HEK293 (cell line): ENCODE results near the gene CYTH4.
A peak's percentile ranks its signal among the peaks of the same experiment; 100 is the strongest.
"Not testable (repeated sequence)": the region's sequence is repeated elsewhere in the genome, so short reads cannot be mapped to it uniquely, and the experiment has no call there.

ENCODE experiments used
- CTCF ChIA-PET: fragments of 350-600 bp; formaldehyde crosslinking; extraction: SDS; loops from one replicate; lab custom pipeline; 2021; ENCODE audit warnings: antibody characterized with exemption; lab: Yijun Ruan, JAX
- POLR2A ChIA-PET: fragments of 300-600 bp; formaldehyde crosslinking; extraction: SDS; loops from one replicate; lab custom pipeline; 2020; ENCODE audit warnings: antibody characterized with exemption, inconsistent platforms; lab: Yijun Ruan, JAX
- H3K27ac ChIP-seq: fragments of 200-500 bp; sonication (Bioruptor generic); 2 replicates; pipeline ENCODE4 v1.5.1; 2014; ENCODE audit warnings: low read depth, low read length, control low read depth, inconsistent platforms; ENCODE audit errors: extremely low read depth
- H3K36me3 ChIP-seq, 2 experiments: fragments of 200-500 bp in 1 of 2; sonication (Bioruptor generic) in 1 of 2; 1 replicate in 1 of 2; 2 replicates in 1 of 2; pipeline ENCODE4 v1.5.1; 2014 to 2017; ENCODE audit warnings: inconsistent platforms in 2 of 2, low read length in 2 of 2; ENCODE audit not compliant: control insufficient read depth in 2 of 2, insufficient read depth in 1 of 2
- H3K4me1 ChIP-seq: fragments of 200-500 bp; sonication (Bioruptor generic); 2 replicates; pipeline ENCODE4 v1.5.1; 2014; ENCODE audit warnings: mild to moderate bottlenecking, low read length, inconsistent platforms; ENCODE audit not compliant: control insufficient read depth, insufficient read depth
- H3K4me3 ChIP-seq: 2 replicates; pipeline ENCODE4 v1.5.1; 2011; ENCODE audit warnings: low read depth, mild to moderate bottlenecking, control low read depth, low read length, moderate library complexity
- H3K9me3 ChIP-seq: fragments of 200-500 bp; sonication (Bioruptor generic); 2 replicates; pipeline ENCODE4 v1.5.1; 2014; ENCODE audit warnings: low read depth, low read length, inconsistent platforms; ENCODE audit not compliant: control insufficient read depth, insufficient read depth
- HOXA7 ChIP-seq: sonication (generic); formaldehyde crosslinking; IDR thresholded peaks from 2 replicates; pipeline ENCODE4 v1.8.1; 2022; ENCODE audit warnings: missing genetic modification reagents, borderline replicate concordance
- OSR2 ChIP-seq: fragments of 450-650 bp; formaldehyde crosslinking; IDR thresholded peaks from 2 replicates; pipeline ENCODE4 v1.5.1; 2016; ENCODE audit warnings: missing biosample characterization, missing genetic modification characterization
- PRDM1 ChIP-seq: fragments of 450-650 bp; formaldehyde crosslinking; IDR thresholded peaks from 2 replicates; pipeline ENCODE4; 2016; ENCODE audit warnings: missing biosample characterization, missing genetic modification characterization
- REPIN1 ChIP-seq: fragments of 450-650 bp; formaldehyde crosslinking; IDR thresholded peaks from 2 replicates; pipeline ENCODE4 v1.5.1; 2017; ENCODE audit warnings: missing biosample characterization, missing genetic modification characterization, low read depth
- SETDB1 ChIP-seq: IDR thresholded peaks from one replicate; pipeline ENCODE4 v1.6.1; 2017; ENCODE audit warnings: mild to moderate bottlenecking, low read length, moderate library complexity, mixed read lengths; ENCODE audit not compliant: insufficient read length
- SP2 ChIP-seq: fragments of 450-650 bp; formaldehyde crosslinking; IDR thresholded peaks from 2 replicates; pipeline ENCODE4 v1.5.1; 2016; ENCODE audit warnings: missing biosample characterization, missing genetic modification characterization
- WT1 ChIP-seq: fragments of 450-650 bp; formaldehyde crosslinking; IDR thresholded peaks from 2 replicates; pipeline ENCODE4 v1.5.1; 2016; ENCODE audit warnings: missing biosample characterization, missing genetic modification characterization
- ZBTB48 ChIP-seq: fragments of 450-650 bp; formaldehyde crosslinking; IDR thresholded peaks from 2 replicates; pipeline ENCODE4 v1.5.1; 2016; ENCODE audit warnings: missing biosample characterization, missing genetic modification characterization
- ZNF121 ChIP-seq: fragments of 450-650 bp; formaldehyde crosslinking; IDR thresholded peaks from 2 replicates; pipeline ENCODE4 v1.5.1; 2016; ENCODE audit warnings: missing biosample characterization, missing genetic modification characterization
- ZNF202 ChIP-seq: fragments of 450-650 bp; formaldehyde crosslinking; IDR thresholded peaks from 2 replicates; pipeline ENCODE4 v1.5.1; 2016; ENCODE audit warnings: missing biosample characterization, missing genetic modification characterization, borderline replicate concordance
- ZNF274 ChIP-seq, 2 experiments: fragments of 200-500 bp in 1 of 2; fragments of 450-650 bp in 1 of 2; sonication (Bioruptor generic) in 1 of 2; formaldehyde crosslinking in 1 of 2; IDR thresholded peaks; 2 replicates each; pipeline versions ENCODE4 v1.5.1 to v1.6.1; 2014 to 2016; ENCODE audit warnings: borderline replicate concordance in 1 of 2, inconsistent platforms in 1 of 2, low read length in 1 of 2, missing biosample characterization in 1 of 2, missing genetic modification characterization in 1 of 2
- ZNF292 ChIP-seq: fragments of 450-650 bp; formaldehyde crosslinking; IDR thresholded peaks from 2 replicates; pipeline ENCODE4 v1.5.1; 2016; ENCODE audit warnings: low read depth, missing biosample characterization, missing genetic modification characterization, borderline replicate concordance
- ZNF335 ChIP-seq: fragments of 450-650 bp; formaldehyde crosslinking; conservative IDR thresholded peaks from 2 replicates; pipeline ENCODE4 v1.5.1; 2016; ENCODE audit warnings: missing biosample characterization, missing genetic modification characterization
- ZNF48 ChIP-seq: fragments of 450-650 bp; formaldehyde crosslinking; IDR thresholded peaks from 2 replicates; pipeline ENCODE4 v1.5.1; 2016; ENCODE audit warnings: missing biosample characterization, missing genetic modification characterization
- ZNF596 ChIP-seq: fragments of 450-650 bp; IDR thresholded peaks from 2 replicates; pipeline ENCODE4 v1.5.0; 2018; ENCODE audit warnings: missing biosample characterization, mild to moderate bottlenecking, missing genetic modification characterization, moderate library complexity
- ZNF600 ChIP-seq: fragments of 450-650 bp; formaldehyde crosslinking; IDR thresholded peaks from 2 replicates; pipeline ENCODE4 v1.5.1; 2016; ENCODE audit warnings: missing biosample characterization, missing genetic modification characterization
- ZNF660 ChIP-seq: fragments of 450-650 bp; IDR thresholded peaks from 2 replicates; pipeline ENCODE4 v1.5.1; 2018; ENCODE audit warnings: missing biosample characterization, mild to moderate bottlenecking, missing genetic modification characterization
- ZNF664 ChIP-seq: fragments of 450-650 bp; formaldehyde crosslinking; IDR thresholded peaks from 2 replicates; pipeline ENCODE4 v1.5.1; 2016; ENCODE audit warnings: missing biosample characterization, missing genetic modification characterization
- ZNF76 ChIP-seq: fragments of 450-650 bp; formaldehyde crosslinking; IDR thresholded peaks from 2 replicates; pipeline ENCODE4; 2016; ENCODE audit warnings: low read depth, missing biosample characterization, missing genetic modification characterization, borderline replicate concordance
- ZNF792 ChIP-seq: fragments of 450-650 bp; formaldehyde crosslinking; IDR thresholded peaks from 2 replicates; pipeline ENCODE4 v1.5.1; 2016; ENCODE audit warnings: missing biosample characterization, missing genetic modification characterization
- ZNF837 ChIP-seq: fragments of 450-650 bp; formaldehyde crosslinking; IDR thresholded peaks from 2 replicates; pipeline ENCODE4 v1.5.1; 2016; ENCODE audit warnings: missing biosample characterization, missing genetic modification characterization
- TF ChIP-seq, protein P1 (sequence below): fragments of 450-650 bp; formaldehyde crosslinking; IDR thresholded peaks from 2 replicates; pipeline ENCODE4 v1.5.1; 2016; ENCODE audit warnings: missing biosample characterization, missing genetic modification characterization

The CYTH4 gene

DNA sequence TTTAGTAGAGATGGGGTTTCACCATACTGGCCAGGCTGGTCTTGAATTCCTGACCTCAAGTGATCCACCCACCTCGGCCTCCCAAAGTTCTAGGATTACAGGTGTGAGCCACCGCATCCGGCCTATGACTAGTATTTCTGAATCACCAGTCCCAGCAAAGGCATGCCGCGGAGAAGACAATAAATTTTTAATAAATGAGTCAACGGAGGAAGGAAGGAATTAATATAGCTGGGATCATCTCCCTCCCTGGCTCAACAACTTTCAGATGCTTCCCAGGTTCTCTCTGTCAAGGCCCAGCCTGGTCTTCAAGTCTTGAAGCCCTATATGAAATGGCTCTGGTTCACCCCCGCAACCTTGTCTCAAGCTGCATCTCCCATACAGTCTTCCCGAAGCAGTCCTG is 45.7 kb downstream of the CYTH4 start (continued):
- TF ChIP-seq SETDB1 = no peak
- no peak for TF ChIP-seq WT1 (tag by site-specific recombination)
- no peak for TF ChIP-seq ZNF274 (IDR thresholded peaks at IDR 0.05; ENCODE audit: low read length)
- TF ChIP-seq ZNF274 (tag by site-specific recombination; IDR thresholded peaks at IDR 0.05; ENCODE audit: borderline replicate concordance) = no peak
- TF ChIP-seq, protein P1, sequence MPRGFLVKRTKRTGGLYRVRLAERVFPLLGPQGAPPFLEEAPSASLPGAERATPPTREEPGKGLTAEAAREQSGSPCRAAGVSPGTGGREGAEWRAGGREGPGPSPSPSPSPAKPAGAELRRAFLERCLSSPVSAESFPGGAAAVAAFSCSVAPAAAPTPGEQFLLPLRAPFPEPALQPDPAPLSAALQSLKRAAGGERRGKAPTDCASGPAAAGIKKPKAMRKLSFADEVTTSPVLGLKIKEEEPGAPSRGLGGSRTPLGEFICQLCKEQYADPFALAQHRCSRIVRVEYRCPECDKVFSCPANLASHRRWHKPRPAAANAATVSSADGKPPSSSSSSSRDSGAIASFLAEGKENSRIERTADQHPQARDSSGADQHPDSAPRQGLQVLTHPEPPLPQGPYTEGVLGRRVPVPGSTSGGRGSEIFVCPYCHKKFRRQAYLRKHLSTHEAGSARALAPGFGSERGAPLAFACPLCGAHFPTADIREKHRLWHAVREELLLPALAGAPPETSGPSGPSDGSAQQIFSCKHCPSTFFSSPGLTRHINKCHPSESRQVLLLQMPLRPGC (tag by site-specific recombination) = no peak
- TF ChIP-seq ZNF202 (tag by site-specific recombination) = no peak
- no peak for TF ChIP-seq ZNF121 (tag by site-specific recombination)
- no peak for TF ChIP-seq ZNF600 (tag by site-specific recombination)
- TF ChIP-seq, all 188 proteins: peak for 0

DNA sequence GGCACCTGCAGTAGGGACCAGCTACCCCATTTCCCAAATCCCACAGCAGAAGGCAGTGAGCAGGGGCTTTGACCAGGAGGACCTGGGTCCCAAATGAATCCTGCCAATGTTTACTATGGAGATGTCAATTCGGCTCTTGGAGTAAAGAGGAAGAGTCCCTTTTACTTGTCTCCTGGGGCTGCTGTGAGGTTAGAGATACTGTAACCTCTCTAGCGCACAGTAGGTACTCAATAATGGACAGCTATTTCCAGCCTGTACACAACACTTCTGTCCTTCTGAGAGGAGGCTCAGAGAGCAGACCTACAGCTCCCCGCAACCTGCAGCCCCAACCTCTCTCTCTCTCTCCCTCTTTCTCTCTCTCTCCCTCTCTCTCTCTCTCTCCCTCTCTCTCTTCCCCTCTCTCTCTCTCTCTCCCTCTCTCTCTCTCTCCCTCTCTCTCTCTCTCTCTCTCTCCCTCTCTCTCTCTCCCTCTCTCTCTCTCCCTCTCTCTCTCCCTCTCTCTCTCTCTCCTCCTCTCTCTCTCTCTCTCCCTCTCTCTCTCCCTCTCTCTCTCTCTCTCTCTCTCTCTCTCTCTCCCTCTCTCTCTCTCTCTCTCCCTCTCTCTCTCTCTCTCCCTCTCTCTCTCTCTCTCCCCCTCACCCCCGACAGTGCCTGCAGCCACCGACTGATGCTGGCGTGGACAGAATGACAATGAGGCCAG is 46.4 kb downstream of the CYTH4 start:
- H3K27ac ChIP-seq, H3K9me3 ChIP-seq, POLR2A ChIA-PET, H3K4me1 ChIP-seq, H3K4me3 ChIP-seq: not testable (repeated sequence)
- CTCF ChIA-PET = interaction anchor here (1.0 to 1.8 kb wide), 2 partner anchors 129 to 130 kb away, joined by 3 to 6 read pairs; no protein-coding TSS in a partner anchor
- TF ChIP-seq ZNF596 (tag by site-specific recombination) = peak; percentile 85
- TF ChIP-seq, all 188 proteins: peak for 1; not testable (repeated sequence) for 187
- not testable (repeated sequence) for H3K36me3 ChIP-seq

DNA sequence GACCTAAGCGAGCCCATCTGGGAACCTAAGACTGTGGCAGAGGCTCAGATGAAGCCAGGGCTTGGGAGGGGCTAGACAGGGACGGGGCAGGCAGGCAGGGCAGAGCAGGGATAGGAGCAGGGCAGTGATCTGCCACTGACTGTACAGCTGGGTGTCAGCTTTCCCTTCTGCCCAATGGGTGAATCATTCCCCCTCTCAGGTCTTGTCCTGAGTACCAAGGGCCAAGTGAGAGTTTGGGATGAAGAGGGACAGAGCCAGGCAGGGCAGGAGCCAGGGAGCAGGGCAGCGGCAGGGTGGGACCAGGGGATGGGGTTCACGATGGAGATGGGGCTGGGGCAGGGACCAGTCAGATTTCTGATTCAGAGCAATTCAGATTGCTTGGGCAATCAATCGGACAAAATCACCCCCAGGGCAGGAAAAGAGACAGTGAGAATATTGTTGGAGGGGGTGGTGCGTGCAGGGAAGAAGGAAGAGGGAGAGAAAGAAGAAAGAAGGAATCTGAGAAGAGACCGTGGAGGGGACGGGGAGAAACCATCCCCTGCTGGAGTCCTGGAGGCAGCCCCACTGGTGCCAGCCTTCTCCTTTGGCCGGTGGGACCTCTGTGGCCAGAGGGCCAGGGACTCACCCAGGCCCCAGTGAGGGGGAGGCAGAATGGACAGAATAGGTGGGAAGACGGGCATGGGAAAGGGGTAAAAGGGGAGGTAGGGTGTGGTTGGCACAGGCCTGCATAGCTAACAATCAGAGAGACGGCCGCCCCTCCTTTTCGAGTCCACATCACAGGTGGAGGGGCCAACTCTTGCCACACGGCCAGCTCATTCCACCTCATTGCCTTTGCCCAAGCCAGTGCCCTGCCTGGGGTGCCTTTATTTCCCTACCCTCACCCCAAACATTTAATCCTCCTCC is 47.2 kb downstream of the CYTH4 start:
- ChIA-PET CTCF (interaction anchor here (0.6 to 5.6 kb wide), 8 partner anchors 9 to 130 kb away, joined by 3 to 57 read pairs (median 5); partner anchors contain the start of gene CYTH4), POLR2A (no interaction called here)
- no peak for TF ChIP-seq ZNF837 (tag by site-specific recombination)
- peak; percentile 69; the same call in 1 of the 2 replicates for TF ChIP-seq ZNF596 (tag by site-specific recombination)
- no peak for TF ChIP-seq ZBTB48
- TF ChIP-seq ZNF600 (tag by site-specific recombination) = 0 out of 2 replicates have a peak, but pooled peaks have one; percentile 31
- H3K9me3 ChIP-seq = no peaks in the 10 kb centered on the region
- H3K27ac ChIP-seq = no peak overlapping the region
- H3K36me3 ChIP-seq = no peaks in the 10 kb centered on the region
- no peak overlapping the region for H3K4me3 ChIP-seq
- H3K4me1 ChIP-seq = no peaks in the 10 kb centered on the region

DNA sequence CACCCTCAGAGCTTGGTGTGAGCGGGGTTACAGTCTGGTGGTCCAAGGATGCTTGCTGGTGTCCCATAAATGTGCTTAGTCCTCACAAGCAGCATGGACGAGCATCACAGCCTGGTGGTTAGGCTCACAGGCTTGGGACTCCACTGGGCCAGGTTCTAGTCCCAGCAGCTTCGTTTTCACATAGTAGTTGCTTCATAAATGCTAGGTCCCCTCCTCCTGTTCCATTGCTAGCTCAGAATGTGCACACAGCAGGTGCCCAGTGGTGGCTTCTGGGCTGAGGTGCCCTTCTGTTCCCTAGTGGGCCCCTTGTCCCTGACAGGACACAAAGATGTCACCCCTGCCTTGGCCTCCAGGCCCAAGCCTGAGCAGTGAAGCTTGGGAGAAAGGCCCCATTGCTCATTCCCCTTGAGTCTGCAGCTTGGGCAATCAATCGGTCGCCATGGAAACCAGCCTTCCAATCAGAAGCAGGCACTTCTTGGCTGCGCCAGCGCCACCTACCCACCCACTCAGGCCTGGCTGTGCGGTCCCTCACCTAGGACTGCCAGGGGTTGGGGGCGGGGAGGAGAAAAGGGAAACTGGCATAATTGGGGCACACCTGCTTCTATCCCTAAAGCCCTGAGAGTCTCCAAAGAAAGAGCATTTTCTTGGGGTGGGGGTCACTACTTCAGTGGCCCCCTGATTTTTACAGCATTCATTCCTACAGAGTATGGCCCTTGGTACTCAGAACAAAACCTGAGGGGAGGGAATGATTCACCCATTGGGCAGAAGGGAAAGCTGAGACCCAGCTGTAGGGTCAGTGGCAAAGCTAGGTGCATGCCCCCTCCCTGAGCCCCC is 48.1 kb downstream of the CYTH4 start:
- H3K36me3 ChIP-seq = no peaks in the 10 kb centered on the region
- H3K27ac ChIP-seq = no peak overlapping the region
- POLR2A ChIA-PET = no interaction called here
- H3K4me1 ChIP-seq = no peaks in the 10 kb centered on the region
- CTCF ChIA-PET = interaction anchor here (0.6 to 5.6 kb wide), 15 partner anchors 9 to 344 kb away, joined by 3 to 57 read pairs (median 5); partner anchors contain the start of gene CYTH4
- H3K9me3 ChIP-seq = no peaks in the 10 kb centered on the region
- H3K4me3 ChIP-seq = no peak overlapping the region
- 0 out of 2 replicates have a peak, but pooled peaks have one; percentile 30 for TF ChIP-seq ZNF335 (tag by site-specific recombination)
- TF ChIP-seq REPIN1 (tag by site-specific recombination) = no peak
- no peak for TF ChIP-seq OSR2
- TF ChIP-seq ZNF792 (tag by site-specific recombination) = no peak
- TF ChIP-seq HOXA7 = no peak
- TF ChIP-seq ZNF48 = no peak
- TF ChIP-seq ZNF76 (tag by site-specific recombination) = no peak
- TF ChIP-seq SP2 (tag by site-specific recombination) = peak; percentile 7; the same call in 1 of the 2 replicates
- TF ChIP-seq ZNF664 = peak; percentile 97
- TF ChIP-seq ZNF292 (tag by site-specific recombination) = no peak
- peak; percentile 63; the same call in 1 of the 2 replicates for TF ChIP-seq PRDM1 (tag by site-specific recombination)
- peak; percentile 100 for TF ChIP-seq ZNF660 (tag by site-specific recombination)
